Measurements from ENCODE around the gene CLIP2.

CLIP2 gene

GRCh38 chr7:74287303-74288033, 1.7 kb upstream of the CLIP2 start:
- no peak for DNase-seq (ENCODE audit: low read depth)
- H3K4me3 ChIP-seq (ENCODE audit: low read depth, low read length): no peak overlapping the region

GRCh38 chr7:74288034-74288881, 949 bp upstream of the CLIP2 start:
- peak; percentile 88 for DNase-seq (ENCODE audit: low read depth)
- H3K4me3 ChIP-seq (ENCODE audit: low read depth, low read length): peak overlapping the region; percentile 26
- TF ChIP-seq MYC (IDR thresholded peaks at IDR 0.05; ENCODE audit: low read depth, low read length) (peak; percentile 50; the same call in 1 of the 2 replicates), MAX (IDR thresholded peaks at IDR 0.05; ENCODE audit: low read depth, low read length) (no peak; the same call in 1 of the 2 replicates)

More at GRCh38 chr7:74287303-74288033, 1.7 kb upstream of the CLIP2 start:
- TF ChIP-seq MYC (IDR thresholded peaks at IDR 0.05; ENCODE audit: low read depth, low read length): no peak
- no peak for TF ChIP-seq POLR2A (IDR thresholded peaks at IDR 0.05; ENCODE audit: extremely low read depth, insufficient read length)
- TF ChIP-seq MAX (IDR thresholded peaks at IDR 0.05; ENCODE audit: low read depth, low read length): no peak
- TF ChIP-seq CTCF (IDR thresholded peaks at IDR 0.05; ENCODE audit: low read depth, low read length): no peak

GRCh38 chr7:74289659-74290552, 699 bp downstream of the CLIP2 start:
- TF ChIP-seq POLR2A (IDR thresholded peaks at IDR 0.05; ENCODE audit: extremely low read depth, insufficient read length): no peak
- TF ChIP-seq MYC (IDR thresholded peaks at IDR 0.05; ENCODE audit: low read depth, low read length): no peak
- no peak for TF ChIP-seq MAX (IDR thresholded peaks at IDR 0.05; ENCODE audit: low read depth, low read length)
- TF ChIP-seq CTCF (IDR thresholded peaks at IDR 0.05; ENCODE audit: low read depth, low read length): no peak
- DNase-seq (ENCODE audit: low read depth): peak; percentile 52
- H3K4me3 ChIP-seq (ENCODE audit: low read depth, low read length): peak overlapping the region; percentile 65

GRCh38 chr7:74290553-74290950, 1.3 kb downstream of the CLIP2 start:
- TF ChIP-seq POLR2A (IDR thresholded peaks at IDR 0.05; ENCODE audit: extremely low read depth, insufficient read length) (no peak), MAX (IDR thresholded peaks at IDR 0.05; ENCODE audit: low read depth, low read length) (peak; percentile 63; the same call in 1 of the 2 replicates), MYC (IDR thresholded peaks at IDR 0.05; ENCODE audit: low read depth, low read length) (no peak), CTCF (IDR thresholded peaks at IDR 0.05; ENCODE audit: low read depth, low read length) (no peak)
- no peak for DNase-seq (ENCODE audit: low read depth)
- H3K4me3 ChIP-seq (ENCODE audit: low read depth, low read length): peak overlapping the region; percentile 65

- TF ChIP-seq MAX (IDR thresholded peaks at IDR 0.05; ENCODE audit: low read depth, low read length) (no peak), MYC (IDR thresholded peaks at IDR 0.05; ENCODE audit: low read depth, low read length) (no peak), CTCF (IDR thresholded peaks at IDR 0.05; ENCODE audit: low read depth, low read length) (no peak), POLR2A (IDR thresholded peaks at IDR 0.05; ENCODE audit: extremely low read depth, insufficient read length) (no peak)
- peak overlapping the region; percentile 65 for H3K4me3 ChIP-seq (ENCODE audit: low read depth, low read length)
- peak; percentile 53 for DNase-seq (ENCODE audit: low read depth)
Measured at GRCh38 chr7:74290981-74291441, 1.8 kb downstream of the CLIP2 start.

Data from NB4 (cell line).